Midbrain (tissue), 1 donor: ENCODE results near the gene GPR157.
"Not testable (repeated sequence)": the region's sequence is repeated elsewhere in the genome, so short reads cannot be mapped to it uniquely, and the experiment has no call there.

ENCODE experiments used
- DNase-seq: peaks from one replicate; lab custom pipeline; 2025; lab: John Stamatoyannopoulos, UW

The GPR157 gene

DNA sequence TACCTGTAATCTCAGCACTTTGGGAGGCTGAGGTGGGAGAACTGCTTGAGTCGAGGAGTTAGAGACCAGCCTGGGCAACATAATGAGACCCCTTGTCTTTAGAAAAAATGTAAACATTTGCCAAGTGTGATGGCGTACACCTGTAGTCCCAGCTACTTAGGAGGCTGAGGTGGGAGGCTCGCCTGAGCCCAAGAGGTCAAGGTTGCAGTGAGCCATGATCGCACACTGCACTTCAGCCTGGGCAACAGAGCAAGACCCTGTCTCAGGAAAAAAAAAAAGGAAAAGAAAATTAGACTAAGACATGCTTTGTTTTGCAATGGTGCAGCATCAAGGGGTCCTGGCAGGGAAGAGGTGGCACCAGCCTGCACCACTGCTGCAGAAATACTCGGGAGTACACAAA lies 16.8 kb upstream of the GPR157 start:
- DNase-seq, result no peak

- no peak for DNase-seq
These were observed 16.2 kb upstream of the GPR157 start for GRCh38 chr1:9145021-9145668.

DNA sequence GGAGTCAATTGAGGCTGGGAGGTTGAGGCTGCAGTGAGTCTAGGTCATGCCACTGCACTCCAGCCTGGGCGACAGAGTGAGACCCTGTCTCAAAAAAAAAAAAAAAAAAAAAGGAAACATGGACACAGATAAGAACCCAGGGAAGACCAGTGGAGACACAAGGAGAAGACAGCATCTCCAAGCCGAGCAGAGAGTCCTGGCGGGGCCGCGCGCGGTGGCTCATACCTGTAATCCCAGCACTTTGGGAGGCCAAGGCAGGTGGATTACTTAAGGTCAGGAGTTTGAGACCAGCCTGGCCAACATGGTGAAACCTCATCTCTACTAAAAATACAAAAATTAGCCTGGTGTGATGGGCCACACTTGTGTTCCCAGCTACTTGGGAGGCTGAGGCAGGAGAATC lies 15.6 kb upstream of the GPR157 start:
- not testable (repeated sequence) for DNase-seq

DNA sequence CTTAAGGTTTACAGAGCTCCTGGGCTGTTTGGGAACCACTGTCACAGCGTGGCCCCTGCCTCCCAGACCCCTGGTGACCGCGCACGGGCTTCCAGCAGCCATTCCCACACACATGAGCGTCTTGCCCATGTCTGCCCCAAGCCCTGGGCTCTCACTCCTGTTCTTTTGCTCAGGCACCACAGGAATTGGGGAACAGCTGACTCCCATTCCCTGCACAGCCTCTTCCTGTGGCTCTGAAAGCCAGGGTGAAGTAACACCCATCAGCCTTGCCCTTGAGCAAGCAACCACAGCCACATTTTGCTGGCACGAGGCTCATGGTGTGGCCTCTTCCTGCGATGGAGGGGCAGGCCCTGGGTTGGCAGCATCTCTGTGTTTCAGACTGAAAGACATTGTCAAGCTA lies 14.3 kb upstream of the GPR157 start:
- no peak for DNase-seq

DNA sequence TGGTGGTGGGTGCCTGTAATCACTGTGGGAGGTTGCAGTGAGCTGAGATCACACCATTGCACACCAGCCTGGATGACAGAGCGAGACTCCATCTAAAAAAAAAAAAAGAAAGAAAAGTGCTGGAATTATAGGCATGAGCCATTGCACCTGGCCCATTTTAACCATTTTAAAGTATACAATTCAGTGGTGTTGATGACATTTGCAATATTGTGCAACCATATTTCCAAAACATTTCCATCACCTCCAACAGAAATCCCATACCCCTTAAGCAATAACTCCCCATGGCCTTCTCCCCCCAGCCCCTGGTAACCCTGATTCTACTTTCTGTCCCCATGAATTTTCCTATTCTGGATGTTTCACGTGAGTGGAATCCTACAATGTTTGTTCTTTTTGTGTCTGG lies 11.0 kb upstream of the GPR157 start:
- DNase-seq, result no peak

DNA sequence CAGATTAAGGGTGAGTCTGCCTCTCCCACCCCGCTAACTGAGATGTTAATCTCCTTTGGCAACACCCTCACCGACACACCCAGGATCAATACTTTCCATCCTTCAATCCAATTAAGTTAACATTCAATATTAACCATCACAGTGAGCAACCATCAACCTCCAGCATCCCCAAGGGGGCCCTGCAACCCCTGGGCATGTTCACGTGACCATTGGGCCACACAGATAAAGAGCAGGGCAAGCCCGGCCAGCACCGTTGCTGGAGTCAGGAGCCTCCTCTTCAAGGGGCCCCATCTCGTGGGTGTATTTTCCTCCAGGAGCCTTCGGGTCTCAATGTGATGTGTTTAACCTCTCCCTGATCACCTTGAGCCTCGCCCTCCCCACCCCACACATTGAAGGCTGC lies 8.0 kb upstream of the GPR157 start:
- no peak for DNase-seq

DNA sequence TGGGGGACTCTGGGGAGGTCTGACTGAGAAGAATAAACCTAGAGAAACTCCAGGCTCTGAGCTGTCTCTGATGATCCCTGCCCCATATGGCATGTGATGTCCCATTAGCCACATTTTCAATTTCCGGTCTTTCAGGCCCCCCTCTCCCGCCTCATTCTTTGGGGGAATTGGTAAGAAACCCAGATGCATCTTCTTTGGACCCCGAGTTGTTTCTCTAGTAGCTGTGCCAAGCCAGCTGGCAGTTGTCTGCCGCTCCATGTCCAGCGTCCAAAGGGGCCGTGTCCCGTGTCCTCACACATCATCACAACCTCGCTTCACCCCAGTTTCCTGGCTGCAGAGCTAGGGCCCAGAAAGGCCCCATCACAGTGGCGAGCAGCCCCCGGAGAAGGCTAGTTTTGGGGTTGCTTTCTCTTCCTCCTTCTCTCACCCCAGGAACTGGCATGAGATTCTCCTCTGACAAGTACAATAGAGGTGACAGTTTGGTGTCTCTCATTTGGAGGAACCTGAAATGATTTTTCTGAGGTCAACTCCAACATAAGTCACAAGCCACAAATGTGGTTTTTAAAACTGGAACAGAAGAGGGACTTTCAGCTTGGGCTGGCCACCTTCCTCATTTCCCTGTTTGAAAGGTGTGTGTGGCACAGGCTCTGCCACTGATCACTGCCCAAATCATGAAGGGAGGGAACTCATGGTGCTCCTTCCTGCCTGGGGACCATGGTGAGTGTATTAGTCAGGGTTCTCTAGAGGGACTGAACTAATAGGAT lies 6.4 kb upstream of the GPR157 start:
- no peak for DNase-seq

- no peak for DNase-seq
These were observed 5.1 kb upstream of the GPR157 start for GRCh38 chr1:9133870-9134585.

GRCh38 chr1:9129266-9130041 lies 552 bp upstream of the GPR157 start:
- no peak for DNase-seq

DNA sequence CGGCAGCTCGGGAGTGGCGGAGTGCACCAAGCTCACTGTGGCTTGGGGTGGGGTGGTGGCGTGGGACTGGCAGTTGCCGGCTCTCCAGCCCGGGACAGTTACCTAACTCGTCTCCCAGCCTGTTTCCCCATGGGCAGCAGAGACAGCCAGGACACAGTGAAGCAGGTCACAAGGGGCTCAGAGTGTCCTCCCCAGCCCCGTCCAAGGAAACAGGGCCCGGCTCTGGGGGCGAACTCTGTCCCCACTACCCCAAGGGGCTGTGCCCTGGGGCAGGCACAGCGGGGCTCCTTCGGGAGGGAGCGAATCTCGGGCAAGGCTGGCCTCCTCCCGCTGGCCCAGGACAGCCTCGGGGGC lies 759 bp downstream of the GPR157 start:
- no peak for DNase-seq

GRCh38 chr1:9127395-9128165 lies 1.3 kb downstream of the GPR157 start:
- DNase-seq, result no peak

DNA sequence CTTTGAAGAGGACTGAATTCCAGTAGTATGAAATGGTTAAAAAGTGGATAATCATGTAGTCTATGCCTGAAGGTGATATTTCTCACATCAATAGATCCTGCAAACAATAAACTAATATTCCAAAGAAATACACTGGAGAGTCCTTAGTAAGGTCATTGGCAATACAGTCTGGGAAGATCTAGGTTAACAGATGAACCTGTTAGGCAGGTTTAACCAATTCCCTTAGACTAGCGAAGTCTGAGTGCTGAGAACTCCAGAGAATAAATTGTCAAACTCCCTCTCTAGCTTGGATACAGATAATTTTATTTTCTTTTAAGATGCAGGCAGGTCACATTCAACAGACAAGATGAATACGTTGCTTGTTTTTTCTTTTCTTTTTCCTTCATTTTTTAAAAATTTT lies 2.4 kb downstream of the GPR157 start:
- no peak for DNase-seq

- DNase-seq, result not testable (repeated sequence)
These were observed 3.1 kb downstream of the GPR157 start for GRCh38 chr1:9125847-9126246.

GRCh38 chr1:9125325-9125724 lies 3.6 kb downstream of the GPR157 start:
- DNase-seq, result no peak

DNA sequence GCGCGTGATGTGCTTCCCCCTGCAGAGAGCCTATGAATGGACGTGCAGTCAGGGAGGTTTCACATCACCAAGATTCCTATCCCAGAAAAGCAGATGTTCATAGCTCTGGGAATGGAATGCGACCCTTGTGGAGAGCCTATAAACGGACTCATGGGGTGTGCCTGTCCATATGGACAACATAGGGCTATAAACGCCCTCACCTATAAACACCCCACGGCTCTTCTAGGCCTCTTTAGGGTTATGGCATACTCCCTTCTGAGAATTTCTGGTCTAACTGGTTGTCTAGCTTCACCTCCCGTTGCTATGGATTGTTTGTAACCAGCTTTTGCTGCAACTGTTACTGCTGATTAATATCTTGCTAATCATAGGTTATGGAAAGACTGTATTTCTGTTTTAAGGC lies 4.5 kb downstream of the GPR157 start:
- not testable (repeated sequence) for DNase-seq

GRCh38 chr1:9123665-9124064 lies 5.2 kb downstream of the GPR157 start:
- not testable (repeated sequence) for DNase-seq

DNA sequence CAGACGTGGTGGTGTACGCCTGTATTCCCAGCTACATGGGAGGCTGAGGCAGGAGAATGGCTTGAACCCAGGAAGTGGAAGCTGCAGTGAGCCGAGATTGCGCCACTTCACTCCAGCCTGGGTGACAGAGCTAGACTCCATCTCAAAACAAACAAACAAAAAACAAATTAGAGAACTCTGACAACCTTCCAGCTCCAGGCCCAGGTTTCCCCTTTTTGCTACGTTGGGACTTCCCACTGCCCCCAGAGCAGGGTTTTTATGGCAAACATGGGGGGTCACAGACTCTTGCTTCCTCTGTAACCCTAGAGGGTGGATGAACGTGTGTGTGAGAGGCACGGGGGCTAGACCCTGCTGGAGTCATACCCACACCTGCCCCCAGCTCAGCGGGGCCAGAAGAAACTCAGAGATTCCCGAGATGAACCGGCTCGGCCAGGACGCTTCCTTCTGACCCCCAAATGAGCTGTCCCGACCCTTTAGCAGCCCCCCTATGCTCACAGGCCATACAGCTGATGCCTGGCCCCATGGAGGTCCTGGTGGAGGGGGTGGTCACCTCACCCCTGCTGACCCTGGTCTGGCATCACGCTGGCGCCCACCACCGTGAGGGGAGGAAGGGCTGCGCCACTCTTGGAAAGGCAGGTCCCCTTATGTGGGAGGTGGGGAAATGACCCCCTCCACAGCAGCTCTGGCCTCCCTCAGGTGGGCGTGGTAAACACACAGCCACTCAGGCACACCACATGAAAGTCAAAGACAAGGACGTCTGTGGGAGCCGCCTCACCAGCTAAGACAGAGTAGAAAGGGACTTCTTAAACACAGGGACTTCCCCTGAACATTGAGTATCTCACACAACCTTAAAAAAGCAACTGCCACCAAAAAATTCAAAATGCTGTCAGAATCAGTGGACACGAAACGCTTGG lies 7.1 kb downstream of the GPR157 start:
- DNase-seq, result no peak

DNA sequence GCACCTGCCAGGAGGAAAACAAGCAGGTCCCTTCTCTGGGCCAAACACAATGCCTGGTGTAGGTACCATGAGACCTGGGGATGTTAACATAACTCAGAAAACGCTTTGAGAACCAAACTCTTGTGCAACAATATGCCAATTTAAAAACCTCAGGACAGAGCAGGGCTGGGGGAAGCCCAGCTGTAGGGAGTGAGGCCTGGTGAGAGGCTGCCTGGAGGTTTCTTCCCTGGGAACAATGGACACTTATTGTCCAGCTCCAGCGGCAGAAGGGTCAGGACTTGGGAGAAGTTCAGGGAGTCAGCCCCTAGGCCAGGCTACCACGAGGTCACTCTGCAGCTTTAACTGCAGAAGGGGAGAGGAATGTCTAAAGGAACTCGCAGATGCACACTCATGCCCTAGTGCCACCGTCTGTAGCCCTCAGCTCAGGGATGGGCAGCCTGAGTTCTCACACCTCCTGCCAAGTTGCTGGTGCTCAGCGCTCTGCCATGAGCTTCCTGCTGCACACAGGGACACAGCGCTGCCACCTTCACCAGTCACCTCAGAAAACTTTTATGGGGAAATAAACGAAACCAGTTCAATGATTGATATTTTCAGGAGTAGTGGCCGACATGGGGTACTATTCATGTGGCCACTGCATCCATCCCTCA lies 8.5 kb downstream of the GPR157 start:
- no peak for DNase-seq

GRCh38 chr1:9119745-9120144 lies 9.2 kb downstream of the GPR157 start:
- DNase-seq, result no peak

DNA sequence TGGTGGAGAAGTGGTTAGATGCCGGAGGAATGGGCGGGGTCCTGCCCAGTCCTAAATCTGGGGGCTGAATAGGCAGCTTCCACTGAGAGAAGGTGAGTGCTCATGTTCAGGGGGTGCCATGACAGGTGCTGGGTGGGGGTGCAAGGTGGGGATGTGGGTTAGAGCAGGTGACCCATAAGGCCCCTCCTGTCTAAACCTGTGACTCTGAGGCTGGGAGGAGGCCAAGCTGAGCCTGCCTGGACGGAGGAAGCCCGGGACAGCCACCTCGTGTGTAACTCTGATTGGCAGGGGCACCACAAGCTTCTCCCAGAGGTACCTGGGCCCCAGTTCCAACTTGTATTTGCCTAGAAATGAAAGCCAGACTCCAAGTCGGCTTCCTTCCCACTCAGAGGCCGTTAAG lies 10.7 kb downstream of the GPR157 start:
- no peak for DNase-seq
